B cell (primary cell): ENCODE results near the gene RAB28. TPM values are rescaled to one million over a fixed set of nuclear protein-coding genes. Genes with fewer than 3 reads are reported as not detected.

Experiments
- ATAC-seq: fragments of 200-7000 bp; cut with Tn5 transposase; one replicate; pipeline ENCODE4 v1.10.0; 2021; ENCODE audit warnings: low read depth, mild to moderate bottlenecking, moderate number of reproducible peaks, moderate library complexity
- CTCF ChIA-PET: fragments of 350-600 bp; sonication (Branson Sonifier 250); formaldehyde crosslinking; loops from one replicate; lab custom pipeline; 2021; ENCODE audit warnings: antibody characterized with exemption, inconsistent platforms; lab: Charles Lee
- POLR2A ChIA-PET: fragments of 350-600 bp; sonication (Branson Sonifier 250); formaldehyde crosslinking; loops from one replicate; lab custom pipeline; 2021; ENCODE audit warnings: antibody characterized with exemption; lab: Charles Lee
- DNase-seq: peaks from one replicate; pipeline ENCODE4 v3.0.0; 2013
- H2AFZ ChIP-seq: 2 replicates; pipeline ENCODE4 v1.6.1; 2012; ENCODE audit warnings: mild to moderate bottlenecking, low read depth, low read length; ENCODE audit not compliant: insufficient read depth, poor library complexity, severe bottlenecking
- H3K27ac ChIP-seq, 2 donors: 1 replicate in 1 of 2; 2 replicates in 1 of 2; pipeline ENCODE4 v1.5.1; 2012 to 2013; ENCODE audit warnings: low read length in 2 of 2, mild to moderate bottlenecking in 2 of 2, moderate library complexity in 1 of 2
- H3K27me3 ChIP-seq, 4 experiments: fragments of 200-600 bp in 1 of 4; sonication (generic) in 1 of 4; replicated peaks in 1 of 4; 1 replicate in 2 of 4; 2 replicates in 2 of 4; pipeline versions ENCODE4 v1.6.1 to v1.7.0; 2013 to 2016; ENCODE audit warnings: low read length in 3 of 4, mild to moderate bottlenecking in 2 of 4, mixed read lengths in 1 of 4, moderate library complexity in 1 of 4; ENCODE audit not compliant: insufficient read depth in 4 of 4, control insufficient read depth in 3 of 4; ENCODE audit errors: control extremely low read depth in 1 of 4
- H3K36me3 ChIP-seq, 2 experiments: replicated peaks in 1 of 2; 1 replicate in 1 of 2; 2 replicates in 1 of 2; pipeline versions ENCODE4 v1.6.1 to v1.7.1; 2013; ENCODE audit warnings: low read length in 1 of 2; ENCODE audit not compliant: insufficient read depth in 2 of 2, control insufficient read depth in 1 of 2; ENCODE audit errors: control extremely low read depth in 1 of 2, extremely low read depth in 1 of 2
- H3K4me1 ChIP-seq, 2 donors: fragments of 200-600 bp in 1 of 2; sonication (generic) in 1 of 2; 1 replicate in 1 of 2; 2 replicates in 1 of 2; pipeline versions ENCODE4 v1.5.1 to v1.6.1; 2013 to 2017; ENCODE audit warnings: low read length in 2 of 2; ENCODE audit not compliant: control insufficient read depth in 2 of 2, insufficient read depth in 2 of 2
- H3K4me2 ChIP-seq: replicated peaks from 2 replicates; pipeline ENCODE3; 2012; ENCODE audit warnings: mild to moderate bottlenecking, low read depth, low read length; ENCODE audit not compliant: poor library complexity, severe bottlenecking
- H3K4me3 ChIP-seq, 5 experiments: fragments of 200-600 bp in 1 of 5; sonication (generic) in 1 of 5; 1 replicate in 3 of 5; 2 replicates in 2 of 5; pipeline versions ENCODE4 v1.5.1 to v1.7.0; 2011 to 2016; ENCODE audit warnings: low read length in 4 of 5, mild to moderate bottlenecking in 4 of 5, low read depth in 2 of 5, control low read depth in 1 of 5, moderate library complexity in 1 of 5; ENCODE audit not compliant: insufficient read depth in 1 of 5; ENCODE audit errors: control extremely low read depth in 1 of 5, extremely low read depth in 1 of 5
- H3K79me2 ChIP-seq: fragments of 200-600 bp; sonication (generic); one replicate; pipeline ENCODE4 v1.6.0; 2016; ENCODE audit warnings: low read length; ENCODE audit not compliant: control insufficient read depth, insufficient read depth
- H3K9ac ChIP-seq: fragments of 200-600 bp; sonication (generic); 2 replicates; pipeline ENCODE4 v1.6.1; 2017; ENCODE audit warnings: mild to moderate bottlenecking, low read length, moderate library complexity
- H3K9me3 ChIP-seq, 3 donors: one replicate each; pipeline versions ENCODE4 v1.6.1 to v1.7.1; 2013; ENCODE audit warnings: low read length in 2 of 3; ENCODE audit not compliant: control insufficient read depth in 2 of 3, insufficient read depth in 1 of 3; ENCODE audit errors: control extremely low read depth in 1 of 3
- H4K20me1 ChIP-seq: 2 replicates; pipeline ENCODE4 v1.6.0; 2012; ENCODE audit warnings: mild to moderate bottlenecking, low read length; ENCODE audit not compliant: insufficient read depth, control insufficient read depth, poor library complexity, severe bottlenecking
- H3K27ac Mint-ChIP-seq: one replicate; pipeline ENCODE4 v1.8.0; 2021; ENCODE audit warnings: mixed read lengths
- H3K27me3 Mint-ChIP-seq: one replicate; pipeline ENCODE4 v1.8.0; 2021; ENCODE audit warnings: mixed read lengths
- H3K4me1 Mint-ChIP-seq: one replicate; pipeline ENCODE4 v1.8.0; 2021; ENCODE audit warnings: mixed read lengths
- H3K4me3 Mint-ChIP-seq: one replicate; pipeline ENCODE4 v1.8.0; 2021; ENCODE audit warnings: mixed read lengths
- H3K9me3 Mint-ChIP-seq: one replicate; pipeline ENCODE4 v1.8.0; 2022; ENCODE audit warnings: mixed read lengths; ENCODE audit not compliant: insufficient read depth
- CTCF ChIP-seq: fragments of 200-600 bp; IDR thresholded peaks from one replicate; pipeline ENCODE4 v1.8.0; 2022; ENCODE audit warnings: antibody characterized with exemption, mild to moderate bottlenecking
- EZH2 ChIP-seq: IDR thresholded peaks from 2 replicates; pipeline ENCODE4 v1.6.1; 2012; ENCODE audit warnings: borderline replicate concordance, low read depth, mild to moderate bottlenecking, moderate library complexity, low read length; ENCODE audit not compliant: insufficient read depth, poor library complexity, severe bottlenecking
- WGBS: methylation state at CpG from one replicate; pipeline ENCODE4 v1.1.5; 2013; ENCODE audit warnings: missing lambda C conversion rate; ENCODE audit not compliant: insufficient coverage; 5-methylcytosine and 5-hydroxymethylcytosine counted together
- intact Hi-C: fragments of 100-400 bp; cut with micrococcal nuclease; formaldehyde crosslinking; loops from one replicate; pipeline ENCODE4 v1.10.0; 2022
- polyA plus RNA-seq: library from polyadenylated mRNA; depleted of rRNA; stranded (reverse); fragments of >200 nt; gene quantifications from 2 replicates; pipeline ENCODE4 v1.2.3, GENCODE V29; 2012
- total RNA-seq, 2 donors: library from RNA; stranded (reverse); fragments of 120-200 nt in 1 of 2; gene quantifications; 1 replicate in 1 of 2; 2 replicates in 1 of 2; pipeline versions ENCODE4 v1.2.3 to v1.2.4, GENCODE V29; 2013 to 2022

RAB28 gene
- total and polyA plus RNA-seq, 2 donors (not counting 1 experiment from before 2014, with no cell fraction given): 7.2 to 17.4 TPM

- no peaks in the 10 kb centered on the region for H3K36me3 ChIP-seq
- H3K27me3 ChIP-seq: no peaks in the 10 kb centered on the region
- H3K9me3 ChIP-seq: no peaks in the 10 kb centered on the region
- CTCF ChIA-PET: no interaction called here
- WGBS: 100% methylated on average over 1 of the region's 1 CpG
- Mint-ChIP-seq H3K27ac (no peak overlapping the region), H3K27me3 (no peaks in the 10 kb centered on the region), H3K9me3 (peaks cover 3% of the 10 kb centered on the region), H3K4me3 (no peak overlapping the region), H3K4me1 (no peaks in the 10 kb centered on the region)
- ATAC-seq (no peak), DNase-seq (no peak)
- no peak overlapping the region for H2AFZ ChIP-seq
- no peak overlapping the region for H3K27ac ChIP-seq
- H4K20me1 ChIP-seq: no peaks in the 10 kb centered on the region
- H3K79me2 ChIP-seq: no peaks in the 10 kb centered on the region
- POLR2A ChIA-PET: no interaction called here
- intact Hi-C loops: no loop called here
- no peak overlapping the region for H3K4me2 ChIP-seq
- no peak overlapping the region for H3K9ac ChIP-seq
- H3K4me3 ChIP-seq: no peak overlapping the region
- H3K4me1 ChIP-seq: no peaks in the 10 kb centered on the region
- no peak for TF ChIP-seq EZH2
- TF ChIP-seq CTCF: no peak
These were observed 124.3 kb downstream of the RAB28 start for GRCh38 chr4:13359809-13360208.

GRCh38 chr4:13355111-13355880 is 128.8 kb downstream of the RAB28 start:
- Mint-ChIP-seq H3K27ac (no peak overlapping the region), H3K4me1 (no peaks in the 10 kb centered on the region), H3K4me3 (no peak overlapping the region), H3K9me3 (peaks cover 3% of the 10 kb centered on the region), H3K27me3 (no peaks in the 10 kb centered on the region)
- 93% methylated on average over 5 of the region's 7 CpGs for WGBS
- Histone ChIP-seq H3K9ac (no peak overlapping the region), H3K9me3 (no peaks in the 10 kb centered on the region), H3K4me2 (no peak overlapping the region), H3K79me2 (no peaks in the 10 kb centered on the region), H2AFZ (no peak overlapping the region), H4K20me1 (no peaks in the 10 kb centered on the region), H3K27ac (no peak overlapping the region), H3K4me1 (no peaks in the 10 kb centered on the region), H3K4me3 (no peak overlapping the region), H3K27me3 (no peaks in the 10 kb centered on the region), H3K36me3 (no peaks in the 10 kb centered on the region)
- DNase-seq (no peak), ATAC-seq (no peak)
- TF ChIP-seq CTCF (no peak), EZH2 (no peak)
- ChIA-PET CTCF (no interaction called here), POLR2A (no interaction called here)
- intact Hi-C loops: no loop called here
